GM23338 (cell line): ENCODE results near the gene KIAA1217. TPM values are rescaled to one million over a fixed set of nuclear protein-coding genes. Genes with fewer than 3 reads are reported as not detected.

Experiments
- ETS1 ChIP-seq: IDR thresholded peaks from 2 replicates; pipeline ENCODE4 v1.6.1; 2016; ENCODE audit warnings: antibody characterized with exemption
- EZH2phosphoT487 ChIP-seq: fragments of 200-600 bp; sonication (generic); IDR thresholded peaks from one replicate; pipeline ENCODE4 v1.8.1; 2018; ENCODE audit warnings: antibody characterized with exemption; ENCODE audit not compliant: unreplicated experiment
- NANOG ChIP-seq: IDR thresholded peaks from 2 replicates; pipeline ENCODE4 v1.6.1; 2016; ENCODE audit warnings: antibody characterized with exemption, borderline replicate concordance
- REST ChIP-seq: IDR thresholded peaks from one replicate; pipeline ENCODE4 v1.6.1; 2018; ENCODE audit warnings: antibody characterized with exemption; ENCODE audit not compliant: unreplicated experiment
- ZNF331 ChIP-seq: fragments of 250-450 bp; sonication (Bioruptor Pico); IDR thresholded peaks from 2 replicates; pipeline ENCODE4 v1.5.0; 2020; ENCODE audit warnings: low read depth, mild to moderate bottlenecking, moderate library complexity
- polyA plus RNA-seq: library from polyadenylated mRNA; unstranded; fragments of >200 nt; fragmentation: Nextera tagmentation; extraction: Ambion mirVana; gene quantifications from 2 replicates; pipeline ENCODE4 v1.2.1, GENCODE V29; 2016
- total RNA-seq: library from RNA; depleted of rRNA; stranded (reverse); fragments of >200 nt; shearing (Covaris generic); gene quantifications from 2 replicates; pipeline ENCODE4 v1.2.3, GENCODE V29; 2014
- TF ChIP-seq, protein P1 (sequence below): fragments of 250-450 bp; sonication (Bioruptor Pico); IDR thresholded peaks from 2 replicates; pipeline ENCODE4 v1.5.0; 2020; ENCODE audit warnings: mild to moderate bottlenecking, moderate library complexity

KIAA1217 gene
- total and polyA plus RNA-seq, 2 experiments from 2014 or later = 6.4 to 9.1 TPM

DNA sequence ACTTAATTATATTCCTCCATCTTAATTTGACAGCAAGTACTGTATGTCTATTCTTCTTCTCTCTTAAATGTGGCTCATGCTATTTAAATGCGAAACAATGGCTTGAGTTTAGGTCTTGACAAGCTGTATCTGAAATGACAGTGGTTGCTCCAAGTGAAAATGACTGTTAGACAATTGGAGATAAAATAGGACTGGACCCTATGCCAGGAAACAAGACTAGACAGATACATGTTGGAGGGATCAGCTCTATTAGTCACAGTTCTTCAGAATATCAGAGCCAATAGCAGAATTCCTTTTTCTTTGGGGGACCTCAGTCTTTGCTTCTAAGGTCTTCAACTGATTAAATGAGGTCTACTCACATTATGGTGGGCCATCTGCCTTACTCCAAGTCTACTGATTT, 25.8 kb downstream of the KIAA1217 start (continued):
- TF ChIP-seq, protein P1, sequence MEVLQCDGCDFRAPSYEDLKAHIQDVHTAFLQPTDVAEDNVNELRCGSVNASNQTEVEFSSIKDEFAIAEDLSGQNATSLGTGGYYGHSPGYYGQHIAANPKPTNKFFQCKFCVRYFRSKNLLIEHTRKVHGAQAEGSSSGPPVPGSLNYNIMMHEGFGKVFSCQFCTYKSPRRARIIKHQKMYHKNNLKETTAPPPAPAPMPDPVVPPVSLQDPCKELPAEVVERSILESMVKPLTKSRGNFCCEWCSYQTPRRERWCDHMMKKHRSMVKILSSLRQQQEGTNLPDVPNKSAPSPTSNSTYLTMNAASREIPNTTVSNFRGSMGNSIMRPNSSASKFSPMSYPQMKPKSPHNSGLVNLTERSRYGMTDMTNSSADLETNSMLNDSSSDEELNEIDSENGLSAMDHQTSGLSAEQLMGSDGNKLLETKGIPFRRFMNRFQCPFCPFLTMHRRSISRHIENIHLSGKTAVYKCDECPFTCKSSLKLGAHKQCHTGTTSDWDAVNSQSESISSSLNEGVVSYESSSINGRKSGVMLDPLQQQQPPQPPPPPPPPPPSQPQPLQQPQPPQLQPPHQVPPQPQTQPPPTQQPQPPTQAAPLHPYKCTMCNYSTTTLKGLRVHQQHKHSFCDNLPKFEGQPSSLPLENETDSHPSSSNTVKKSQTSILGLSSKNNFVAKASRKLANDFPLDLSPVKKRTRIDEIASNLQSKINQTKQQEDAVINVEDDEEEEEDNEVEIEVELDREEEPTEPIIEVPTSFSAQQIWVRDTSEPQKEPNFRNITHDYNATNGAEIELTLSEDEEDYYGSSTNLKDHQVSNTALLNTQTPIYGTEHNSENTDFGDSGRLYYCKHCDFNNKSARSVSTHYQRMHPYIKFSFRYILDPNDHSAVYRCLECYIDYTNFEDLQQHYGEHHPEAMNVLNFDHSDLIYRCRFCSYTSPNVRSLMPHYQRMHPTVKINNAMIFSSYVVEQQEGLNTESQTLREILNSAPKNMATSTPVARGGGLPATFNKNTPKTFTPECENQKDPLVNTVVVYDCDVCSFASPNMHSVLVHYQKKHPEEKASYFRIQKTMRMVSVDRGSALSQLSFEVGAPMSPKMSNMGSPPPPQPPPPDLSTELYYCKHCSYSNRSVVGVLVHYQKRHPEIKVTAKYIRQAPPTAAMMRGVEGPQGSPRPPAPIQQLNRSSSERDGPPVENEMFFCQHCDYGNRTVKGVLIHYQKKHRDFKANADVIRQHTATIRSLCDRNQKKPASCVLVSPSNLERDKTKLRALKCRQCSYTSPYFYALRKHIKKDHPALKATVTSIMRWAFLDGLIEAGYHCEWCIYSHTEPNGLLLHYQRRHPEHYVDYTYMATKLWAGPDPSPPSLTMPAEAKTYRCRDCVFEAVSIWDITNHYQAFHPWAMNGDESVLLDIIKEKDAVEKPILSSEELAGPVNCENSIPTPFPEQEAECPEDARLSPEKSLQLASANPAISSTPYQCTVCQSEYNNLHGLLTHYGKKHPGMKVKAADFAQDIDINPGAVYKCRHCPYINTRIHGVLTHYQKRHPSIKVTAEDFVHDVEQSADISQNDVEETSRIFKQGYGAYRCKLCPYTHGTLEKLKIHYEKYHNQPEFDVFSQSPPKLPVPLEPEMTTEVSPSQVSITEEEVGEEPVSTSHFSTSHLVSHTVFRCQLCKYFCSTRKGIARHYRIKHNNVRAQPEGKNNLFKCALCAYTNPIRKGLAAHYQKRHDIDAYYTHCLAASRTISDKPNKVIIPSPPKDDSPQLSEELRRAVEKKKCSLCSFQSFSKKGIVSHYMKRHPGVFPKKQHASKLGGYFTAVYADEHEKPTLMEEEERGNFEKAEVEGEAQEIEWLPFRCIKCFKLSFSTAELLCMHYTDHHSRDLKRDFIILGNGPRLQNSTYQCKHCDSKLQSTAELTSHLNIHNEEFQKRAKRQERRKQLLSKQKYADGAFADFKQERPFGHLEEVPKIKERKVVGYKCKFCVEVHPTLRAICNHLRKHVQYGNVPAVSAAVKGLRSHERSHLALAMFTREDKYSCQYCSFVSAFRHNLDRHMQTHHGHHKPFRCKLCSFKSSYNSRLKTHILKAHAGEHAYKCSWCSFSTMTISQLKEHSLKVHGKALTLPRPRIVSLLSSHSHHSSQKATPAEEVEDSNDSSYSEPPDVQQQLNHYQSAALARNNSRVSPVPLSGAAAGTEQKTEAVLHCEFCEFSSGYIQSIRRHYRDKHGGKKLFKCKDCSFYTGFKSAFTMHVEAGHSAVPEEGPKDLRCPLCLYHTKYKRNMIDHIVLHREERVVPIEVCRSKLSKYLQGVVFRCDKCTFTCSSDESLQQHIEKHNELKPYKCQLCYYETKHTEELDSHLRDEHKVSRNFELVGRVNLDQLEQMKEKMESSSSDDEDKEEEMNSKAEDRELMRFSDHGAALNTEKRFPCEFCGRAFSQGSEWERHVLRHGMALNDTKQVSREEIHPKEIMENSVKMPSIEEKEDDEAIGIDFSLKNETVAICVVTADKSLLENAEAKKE (CRISPR knock-in tag) = no peak
- TF ChIP-seq REST (no peak), EZH2phosphoT487 (no peak), NANOG (no peak), ZNF331 (no peak), ETS1 (no peak)
